HG02798 (cell line): ENCODE measurements around the gene ENAH.

ENCODE experiments used
- ATAC-seq: cut with Tn5 transposase; IDR thresholded peaks from one replicate; pipeline ENCODE4 v1.9.1; 2021; ENCODE audit warnings: mild to moderate bottlenecking; ENCODE audit not compliant: unreplicated experiment, poor library complexity

ENAH gene

GRCh38 chr1:225466848-225467192 is 186.1 kb downstream of the ENAH start:
- no peak for ATAC-seq

- ATAC-seq = no peak
Measured at GRCh38 chr1:225465793-225466517, 187.0 kb downstream of the ENAH start.

DNA sequence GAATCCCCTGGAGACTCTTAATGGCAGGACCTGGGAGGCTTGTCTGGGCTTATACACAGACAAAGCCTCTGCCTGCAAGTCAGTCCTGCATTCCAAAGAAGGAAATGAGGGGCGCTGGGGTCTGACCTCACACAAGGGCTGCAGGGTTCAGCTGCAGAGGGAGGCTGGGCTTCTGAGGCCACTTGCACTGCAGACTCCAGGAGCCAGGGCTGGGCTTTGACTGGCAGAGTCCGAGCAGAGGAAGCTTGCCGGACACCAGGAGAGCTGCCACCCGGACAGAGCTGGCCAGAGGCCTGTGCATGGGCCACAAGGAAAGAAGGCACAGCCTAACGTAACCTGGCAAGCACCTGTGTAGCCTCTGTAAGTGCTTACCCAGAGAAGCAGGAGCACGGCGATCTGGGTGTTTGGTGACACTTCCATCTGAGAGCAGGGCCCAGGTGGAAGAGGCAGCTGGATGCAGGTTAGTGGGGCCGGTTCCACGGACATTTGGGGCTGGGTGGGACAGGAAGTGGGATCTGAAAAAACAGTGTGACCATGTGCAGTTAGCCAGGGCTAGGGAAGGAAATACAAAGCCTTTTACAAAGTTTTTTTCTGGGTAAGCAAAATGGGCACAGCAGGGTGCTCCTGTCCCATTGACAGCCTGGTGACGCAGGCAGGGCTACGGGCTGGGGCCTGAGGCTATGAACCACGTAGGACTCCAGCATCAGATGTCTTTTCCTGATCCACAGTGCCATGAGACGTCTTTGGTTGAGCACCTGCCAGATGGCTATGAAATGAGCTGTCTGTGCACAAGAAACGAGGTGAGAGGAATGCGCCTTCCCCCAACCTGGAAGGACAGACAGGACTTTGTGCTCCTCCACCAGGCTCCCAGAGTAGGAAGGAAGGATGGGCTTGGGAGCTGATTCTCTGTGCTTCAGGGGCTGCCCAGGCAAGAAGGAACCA is 187.8 kb downstream of the ENAH start:
- no peak for ATAC-seq

DNA sequence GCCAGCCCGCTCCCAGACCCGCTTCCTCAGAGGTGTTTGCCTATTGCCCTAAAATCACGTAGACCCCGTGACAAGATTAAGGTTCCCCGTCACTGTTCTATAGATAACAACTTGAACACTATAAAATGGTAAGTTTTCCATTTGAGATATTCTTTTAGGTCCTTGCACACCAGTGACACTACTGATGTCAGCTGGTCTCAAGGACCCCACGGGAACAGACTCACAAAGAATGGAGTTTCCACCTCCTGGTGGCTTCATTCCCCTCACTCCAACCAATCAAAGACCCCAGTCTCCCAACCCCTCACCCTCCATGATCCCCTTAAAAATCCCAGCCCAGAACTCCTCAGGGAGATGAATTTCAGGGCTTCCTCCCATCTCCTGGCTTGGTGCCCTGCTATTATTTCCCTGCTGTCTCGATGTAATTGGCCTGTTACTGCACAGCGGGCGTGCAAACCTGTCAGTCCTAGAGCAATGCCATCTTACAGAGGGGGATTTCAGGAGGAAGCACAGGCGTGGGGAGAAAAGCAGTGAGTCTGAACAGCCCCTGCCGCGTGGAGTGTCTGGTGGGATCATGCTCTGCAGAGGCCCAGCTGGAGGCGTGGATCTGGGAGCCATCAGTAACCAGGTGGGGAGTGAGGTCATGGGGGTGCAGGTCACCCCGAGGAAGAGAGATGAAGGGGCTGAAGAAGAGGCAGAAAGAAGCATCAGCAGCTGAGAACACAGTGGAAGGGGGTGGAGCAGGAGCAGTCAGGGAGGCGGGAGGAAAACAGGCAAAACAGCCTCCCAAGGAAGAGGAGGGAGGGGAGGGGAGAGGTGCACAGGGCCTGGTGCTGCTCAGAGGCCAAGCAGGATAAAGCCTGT is 190.0 kb downstream of the ENAH start:
- ATAC-seq = no peak

GRCh38 chr1:225462429-225462713 is 190.6 kb downstream of the ENAH start:
- no peak for ATAC-seq

DNA sequence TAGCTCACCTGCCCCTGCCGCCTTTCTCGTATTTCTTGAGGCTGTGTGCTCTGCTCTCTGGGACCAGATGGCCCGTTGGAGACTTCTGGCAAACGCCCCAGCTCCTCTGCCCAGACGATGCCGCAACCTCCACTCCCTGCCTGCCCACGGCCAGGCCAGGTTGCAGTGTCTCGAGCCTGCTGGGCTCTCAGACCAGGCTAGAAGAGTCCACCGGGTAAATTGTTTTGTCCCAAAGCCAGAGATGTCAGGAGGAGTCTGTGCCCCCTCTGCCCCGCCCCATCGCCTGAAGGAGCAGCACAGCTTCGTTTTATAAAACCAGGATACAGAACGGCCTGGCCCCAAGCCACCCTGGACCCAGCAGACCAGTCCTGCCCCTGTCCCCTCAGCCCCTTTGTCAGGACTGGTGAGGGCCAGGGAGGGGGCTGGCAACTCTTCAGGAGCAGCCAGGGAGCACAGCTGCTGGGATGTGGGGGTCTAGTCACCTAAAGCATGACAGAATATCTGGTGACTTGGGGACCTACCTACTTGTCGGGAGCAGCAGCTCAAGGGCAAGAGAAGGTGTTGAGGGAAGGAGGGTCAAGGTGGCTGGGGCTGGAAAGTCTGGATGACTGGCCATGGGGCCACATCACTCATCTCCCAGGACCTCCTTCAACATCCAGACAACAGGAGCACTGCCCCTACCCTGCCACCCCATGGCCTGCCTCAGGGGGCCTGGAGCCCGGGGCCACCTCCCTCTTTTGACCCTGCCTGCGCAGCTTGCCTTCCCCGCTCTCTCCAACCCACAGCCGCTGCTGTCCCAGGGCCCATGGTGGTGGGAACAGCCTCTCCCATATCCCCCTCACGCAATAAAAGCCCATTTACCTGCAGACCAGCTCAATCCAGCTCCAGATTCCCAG is 191.1 kb downstream of the ENAH start:
- no peak for ATAC-seq

- ATAC-seq = no peak
Measured at GRCh38 chr1:225460737-225461532, 192.0 kb downstream of the ENAH start.

DNA sequence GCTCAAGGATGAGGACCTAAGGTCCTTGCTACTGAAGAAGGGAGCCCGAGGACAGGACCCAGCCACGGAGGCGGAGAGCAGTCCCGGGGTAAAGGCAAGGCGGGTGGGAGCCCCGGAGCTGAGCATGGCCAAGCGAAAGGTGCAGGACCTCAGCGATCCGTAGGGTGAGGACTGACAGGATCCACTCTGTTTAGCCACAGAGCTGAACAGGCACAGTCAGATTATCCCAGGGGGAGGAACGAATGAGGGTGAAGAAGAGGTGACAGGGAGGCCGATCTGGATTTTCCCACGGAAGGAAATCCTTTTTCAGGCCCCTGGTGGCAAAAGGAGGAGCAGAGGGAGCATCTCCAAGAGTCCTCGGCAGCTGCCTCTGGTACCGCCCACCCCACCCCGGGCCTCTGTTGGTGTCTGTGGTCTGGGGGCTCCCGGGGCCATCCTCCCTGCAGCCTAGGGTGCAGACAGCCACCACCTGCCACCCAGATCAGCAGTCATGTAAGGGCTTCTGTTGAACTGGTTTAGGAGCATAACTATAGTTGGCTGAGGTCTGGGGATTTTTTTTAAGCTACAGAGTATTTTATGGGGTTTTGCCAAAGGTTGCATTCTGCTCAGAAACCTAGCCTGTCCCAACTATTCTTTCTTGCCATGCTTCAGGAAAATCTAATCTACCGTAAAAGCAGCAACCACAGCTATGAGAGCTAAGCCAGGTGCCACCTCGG is 192.7 kb downstream of the ENAH start:
- ATAC-seq = no peak

DNA sequence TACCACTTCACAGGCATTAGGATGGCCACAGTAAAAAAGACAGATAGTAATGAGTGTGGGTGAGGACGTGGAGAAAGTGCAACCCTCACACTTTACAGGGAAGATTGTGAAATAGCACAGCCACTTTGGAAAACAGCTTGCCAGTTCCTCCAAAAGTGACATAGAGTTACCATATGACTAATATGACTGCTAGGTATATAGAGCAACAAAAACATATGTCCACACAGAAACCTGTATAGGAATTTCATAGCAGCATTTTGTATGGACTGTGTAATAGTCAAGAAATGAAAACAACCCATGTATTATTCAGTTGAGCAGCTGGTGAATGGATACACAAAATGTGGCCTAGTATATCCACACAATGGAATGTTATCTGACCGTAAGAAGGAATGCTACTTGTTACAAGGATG is 194.7 kb downstream of the ENAH start:
- no peak for ATAC-seq

DNA sequence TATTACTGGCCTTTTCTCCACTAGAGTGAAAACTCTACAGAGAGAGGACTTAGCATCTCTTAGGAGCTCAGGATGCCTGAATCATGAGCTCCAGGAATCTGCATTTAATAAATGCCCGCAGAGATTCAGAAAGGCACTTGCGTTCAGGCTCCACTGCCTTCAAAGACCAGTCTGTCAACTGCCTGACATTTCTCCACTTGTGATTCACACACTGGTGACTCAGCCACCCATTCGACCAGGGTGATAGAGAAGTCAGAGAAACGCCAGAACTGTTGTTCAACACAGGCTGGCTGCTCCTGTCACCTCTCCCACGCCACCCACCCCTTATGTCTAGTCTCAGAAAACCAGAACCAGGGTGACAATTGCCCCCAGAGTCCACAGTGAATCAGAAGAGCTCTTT is 198.2 kb downstream of the ENAH start:
- peak; percentile 84 for ATAC-seq

DNA sequence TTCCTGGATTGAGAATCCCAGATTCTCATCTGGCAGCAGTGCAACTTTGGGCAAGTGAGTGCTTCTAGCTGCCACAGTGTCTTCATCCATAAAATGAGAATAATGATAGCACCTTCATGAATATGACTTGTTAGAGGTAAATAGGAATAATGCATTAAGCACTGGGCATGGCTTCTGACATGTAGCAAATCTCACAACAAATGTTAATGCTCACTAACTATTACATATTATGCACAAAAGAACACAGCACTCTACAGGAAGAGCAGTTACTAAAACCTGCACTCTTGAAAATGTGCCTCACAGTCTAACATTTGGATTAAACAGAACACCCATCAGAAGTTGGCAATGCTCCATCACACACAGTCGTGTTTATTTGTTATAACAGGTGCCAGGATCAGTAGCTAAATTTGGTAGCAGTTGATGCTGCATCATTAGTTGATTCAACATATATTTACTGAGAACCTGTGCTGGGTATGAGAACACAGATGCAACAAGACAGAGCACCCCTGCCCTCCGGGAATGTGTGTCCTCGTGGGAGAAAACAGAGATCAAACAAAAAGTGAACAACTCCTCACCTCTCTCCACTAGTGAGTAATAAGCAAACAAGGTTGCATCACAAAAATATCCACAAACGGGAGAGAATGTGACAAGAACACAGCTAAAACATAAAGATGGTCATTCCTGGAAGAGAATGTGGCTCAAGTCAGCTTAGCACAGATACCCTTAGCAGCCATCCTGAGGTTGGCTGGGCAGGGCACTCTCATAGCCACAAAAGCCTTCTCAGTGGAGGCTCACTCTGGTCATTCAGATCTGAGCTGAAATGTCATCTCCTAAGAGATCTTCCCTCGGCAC is 198.9 kb downstream of the ENAH start:
- ATAC-seq = peak; percentile 37

DNA sequence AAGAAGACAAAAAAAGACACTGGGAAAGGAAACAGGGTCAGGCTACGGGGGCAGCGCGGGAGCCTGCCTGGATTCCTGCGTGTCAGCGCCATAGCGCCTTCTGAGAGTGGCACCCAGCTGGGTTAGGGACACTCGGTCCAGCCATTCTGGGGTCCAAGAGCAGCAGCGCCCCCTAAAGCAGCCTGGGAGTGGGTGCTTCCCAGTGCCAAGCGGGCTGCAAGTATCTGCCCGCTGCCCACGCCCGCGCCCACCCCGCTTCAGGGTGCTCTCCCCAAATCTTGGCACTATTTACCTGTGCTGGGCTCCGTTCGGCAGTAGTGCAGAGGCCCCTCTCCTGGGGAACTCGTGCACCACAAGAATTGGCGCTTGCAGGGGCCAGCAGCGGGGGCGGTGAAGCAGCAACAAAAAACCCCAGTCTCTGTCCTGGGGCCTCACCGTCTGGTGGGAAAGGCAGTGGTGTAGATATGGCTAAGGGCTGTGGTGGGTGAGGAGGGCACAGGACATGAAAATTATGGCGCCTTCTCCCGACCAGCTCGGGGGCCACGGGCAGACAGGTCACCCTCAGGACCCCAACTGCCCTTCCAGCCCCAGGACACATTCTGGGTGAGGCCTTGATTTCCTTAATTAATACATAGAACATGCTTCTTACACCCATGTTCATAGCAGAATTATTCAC is 200.9 kb downstream of the ENAH start:
- no peak for ATAC-seq

GRCh38 chr1:225451340-225451739 is 201.6 kb downstream of the ENAH start:
- ATAC-seq = no peak

GRCh38 chr1:225450491-225451191 is 202.3 kb downstream of the ENAH start:
- no peak for ATAC-seq

DNA sequence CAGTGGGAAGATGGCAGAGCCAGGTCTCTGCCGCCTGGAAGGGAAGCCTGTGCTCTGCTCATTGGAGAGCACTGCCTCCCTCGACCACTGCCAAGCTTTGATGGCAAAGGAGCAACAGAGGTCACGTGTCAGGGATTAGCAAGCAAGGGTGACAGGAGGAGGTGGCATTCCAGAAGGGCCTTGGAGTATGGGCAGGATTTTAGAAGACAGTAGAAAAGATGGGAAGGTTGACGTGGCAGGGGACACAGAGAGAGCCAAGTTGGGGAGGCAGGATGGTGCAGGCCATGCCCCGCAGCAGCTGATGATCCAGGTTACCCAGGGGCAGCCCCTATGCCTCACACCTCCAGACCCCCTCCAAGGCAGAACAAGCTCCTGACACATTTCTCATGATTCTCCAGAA is 203.1 kb downstream of the ENAH start:
- ATAC-seq = no peak

DNA sequence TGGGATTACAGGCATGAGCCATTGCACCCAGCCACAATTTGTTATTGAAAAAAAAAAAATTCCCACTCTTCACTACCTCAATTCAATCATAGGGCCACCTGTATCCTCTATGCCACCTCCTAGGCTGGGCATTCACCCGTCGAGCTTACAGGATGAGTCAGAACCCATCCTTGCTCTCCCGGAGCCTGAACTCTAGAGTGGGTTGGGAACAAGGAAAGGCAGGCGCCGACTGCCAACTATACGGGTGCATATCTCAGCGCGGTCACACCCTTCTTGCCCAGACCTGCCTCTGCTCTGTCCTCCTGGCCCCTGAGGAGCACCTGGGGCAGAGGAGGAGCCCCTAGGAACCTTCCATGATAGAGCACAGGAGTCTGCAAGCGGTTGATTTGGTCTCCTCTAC is 203.7 kb downstream of the ENAH start:
- ATAC-seq = no peak
